BLaER1 (cell line): ENCODE measurements around the gene ABAT.

Experiments
- H3K27ac ChIP-seq: shearing (Covaris generic); formaldehyde crosslinking; 2 replicates; pipeline ENCODE4 v1.8.1; 2022
- H3K27me3 ChIP-seq: shearing (Covaris generic); formaldehyde crosslinking; 2 replicates; pipeline ENCODE4 v1.8.1; 2022
- H3K36me3 ChIP-seq: shearing (Covaris generic); formaldehyde crosslinking; 2 replicates; pipeline ENCODE4 v1.8.1; 2022
- H3K4me1 ChIP-seq: shearing (Covaris generic); formaldehyde crosslinking; 2 replicates; pipeline ENCODE4 v1.8.1; 2022
- H3K4me2 ChIP-seq: shearing (Covaris generic); formaldehyde crosslinking; 2 replicates; pipeline ENCODE4 v1.8.1; 2022
- H3K4me3 ChIP-seq: shearing (Covaris generic); formaldehyde crosslinking; 2 replicates; pipeline ENCODE4 v1.8.1; 2022
- H3K9ac ChIP-seq: shearing (Covaris generic); formaldehyde crosslinking; 2 replicates; pipeline ENCODE4 v1.8.1; 2022
- H3K9me3 ChIP-seq: shearing (Covaris generic); formaldehyde crosslinking; 2 replicates; pipeline ENCODE4 v1.8.1; 2022
- H4K20me1 ChIP-seq: shearing (Covaris generic); formaldehyde crosslinking; 2 replicates; pipeline ENCODE4 v1.8.1; 2022
- Cebpa-rat ChIP-seq: shearing (Covaris generic); IDR thresholded peaks from 2 replicates; pipeline ENCODE4 v1.8.1; 2022

The ABAT gene

GRCh38 chr16:8674413-8675022 lies at the start of gene ABAT:
Gene ABAT, plus strand, starts transcription at chr16:8674617. Its CDS starts 61,123 bp downstream, at chr16:8735740.
- no peak for TF ChIP-seq Cebpa-rat
- H4K20me1 ChIP-seq = 0 out of 2 replicates have a peak, but pooled peaks cover 5% of the 10 kb centered on the region
- H3K27ac ChIP-seq = peak within 1 kb of the TSS; percentile 53; the same call in 1 of the 2 replicates
- peak within 1 kb of the TSS; percentile 76 for H3K9ac ChIP-seq
- H3K4me1 ChIP-seq = peaks cover 38% of the 10 kb centered on the region
- H3K9me3 ChIP-seq = peaks cover 2% of the 10 kb centered on the region; the same call in 1 of the 2 replicates
- peak within 1 kb of the TSS; percentile 100 for H3K4me2 ChIP-seq
- H3K27me3 ChIP-seq = no peaks in the 10 kb centered on the region
- peaks cover 14% of the 10 kb centered on the region; the same call in 1 of the 2 replicates for H3K36me3 ChIP-seq
- H3K4me3 ChIP-seq = peak within 1 kb of the TSS; percentile 78

GRCh38 chr16:8625491-8626087 lies 48.8 kb upstream of the ABAT start:
- no peak overlapping the region; the same call in 1 of the 2 replicates for H3K9ac ChIP-seq
- H3K4me1 ChIP-seq = peaks cover 90% of the 10 kb centered on the region
- H3K27me3 ChIP-seq = no peaks in the 10 kb centered on the region
- H3K36me3 ChIP-seq = peaks cover 71% of the 10 kb centered on the region
- H3K4me2 ChIP-seq = peak overlapping the region; percentile 79
- no peaks in the 10 kb centered on the region for H3K9me3 ChIP-seq
- H3K4me3 ChIP-seq = no peak overlapping the region
- peaks cover 74% of the 10 kb centered on the region for H4K20me1 ChIP-seq
- peak; percentile 30; the same call in 1 of the 2 replicates for TF ChIP-seq Cebpa-rat
- peak overlapping the region; percentile 66; the same call in 1 of the 2 replicates for H3K27ac ChIP-seq

DNA sequence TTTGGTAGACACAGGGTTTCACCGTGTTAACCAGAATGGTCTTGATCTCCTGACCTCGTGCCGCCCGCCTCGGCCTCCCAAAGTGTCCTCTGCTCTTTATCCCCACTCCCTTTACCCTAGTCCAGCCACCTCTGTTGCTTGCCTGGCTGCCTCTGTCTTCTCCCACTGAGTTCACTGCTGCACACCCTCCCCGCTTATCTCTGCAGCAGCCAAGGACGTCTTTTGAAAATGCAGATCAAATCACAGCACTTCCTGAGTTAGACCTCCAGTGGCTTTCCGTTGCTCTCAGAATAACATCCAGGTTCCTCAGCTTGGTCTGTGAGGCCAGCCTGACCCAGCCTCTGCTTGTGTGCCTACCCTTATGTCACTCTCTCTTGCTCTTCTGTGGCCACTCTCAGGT lies 47.5 kb upstream of the ABAT start:
- Histone ChIP-seq H3K4me2 (peak overlapping the region; percentile 79), H3K9me3 (no peaks in the 10 kb centered on the region), H3K27ac (peak overlapping the region; percentile 66), H3K36me3 (peaks cover 85% of the 10 kb centered on the region), H3K9ac (peak overlapping the region; percentile 66; the same call in 1 of the 2 replicates), H3K27me3 (no peaks in the 10 kb centered on the region), H4K20me1 (peaks cover 87% of the 10 kb centered on the region), H3K4me3 (peak overlapping the region; percentile 43), H3K4me1 (peaks cover 96% of the 10 kb centered on the region)
- TF ChIP-seq Cebpa-rat = no peak

DNA sequence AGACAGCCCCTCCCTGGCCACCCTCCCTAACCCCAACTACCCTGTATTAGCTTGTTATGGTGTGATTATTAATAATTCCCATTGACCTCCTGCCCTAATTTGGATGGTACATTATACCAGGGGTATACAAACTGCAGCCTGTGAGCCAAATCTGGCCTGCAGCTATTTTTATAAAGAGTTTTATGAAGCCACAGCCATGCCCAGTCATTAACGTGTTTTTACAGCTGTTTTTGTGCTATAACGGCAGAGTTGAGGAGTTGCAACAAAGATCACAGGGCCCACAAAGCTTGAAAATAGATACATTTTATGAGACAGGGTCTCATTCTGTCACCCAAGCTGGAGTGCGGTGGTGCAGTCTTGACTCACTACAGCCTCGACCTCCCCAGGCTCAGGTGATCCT lies 47.0 kb upstream of the ABAT start:
- peak overlapping the region; percentile 43; the same call in 1 of the 2 replicates for H3K4me3 ChIP-seq
- peaks cover 87% of the 10 kb centered on the region for H4K20me1 ChIP-seq
- peaks cover 99% of the 10 kb centered on the region for H3K4me1 ChIP-seq
- peaks cover 90% of the 10 kb centered on the region for H3K36me3 ChIP-seq
- H3K27ac ChIP-seq = peak overlapping the region; percentile 66
- H3K9ac ChIP-seq = peak overlapping the region; percentile 66
- H3K27me3 ChIP-seq = no peaks in the 10 kb centered on the region
- no peaks in the 10 kb centered on the region for H3K9me3 ChIP-seq
- TF ChIP-seq Cebpa-rat = no peak
- H3K4me2 ChIP-seq = peak overlapping the region; percentile 79

DNA sequence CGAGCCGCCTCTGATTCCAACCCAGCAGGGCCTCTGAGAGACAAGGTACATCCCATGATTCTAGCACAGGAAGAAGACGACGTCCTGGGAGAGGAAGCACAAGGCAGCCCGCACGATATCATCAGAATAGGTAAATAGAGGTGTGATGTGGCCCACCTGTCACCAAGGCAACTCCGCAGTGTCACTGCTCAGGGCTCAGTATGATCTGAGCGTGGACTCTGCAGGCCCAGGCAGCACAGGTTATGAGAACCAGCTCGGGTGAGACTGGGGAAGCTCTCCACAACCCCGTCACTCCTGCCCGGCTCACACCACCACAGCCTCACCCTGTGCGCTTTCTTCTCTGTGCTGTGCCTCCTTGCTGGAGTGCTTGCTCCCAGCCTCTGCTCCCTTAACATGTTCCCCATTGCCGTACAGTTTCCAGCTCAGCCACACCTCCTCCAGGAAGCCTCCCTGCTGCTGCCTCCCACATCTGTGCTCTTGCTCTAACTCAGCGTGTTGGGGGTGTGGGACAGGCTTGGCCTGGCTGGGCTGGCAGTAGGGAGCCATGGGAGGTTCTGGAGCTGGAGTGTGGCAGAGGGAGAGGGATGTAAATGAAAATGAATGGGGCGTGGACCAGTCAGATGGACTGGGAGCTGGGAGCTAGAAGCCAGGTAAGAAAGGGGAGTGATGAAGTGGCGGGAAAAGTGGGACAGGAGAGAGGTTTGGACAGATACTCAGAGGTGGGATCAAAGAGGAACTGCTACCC lies 45.3 kb upstream of the ABAT start:
- Histone ChIP-seq H3K9ac (no peak overlapping the region), H3K36me3 (peaks cover 100% of the 10 kb centered on the region), H3K27ac (peak overlapping the region; percentile 66), H3K9me3 (no peaks in the 10 kb centered on the region), H3K4me1 (peaks cover 95% of the 10 kb centered on the region), H3K27me3 (no peaks in the 10 kb centered on the region), H3K4me2 (peak overlapping the region; percentile 79; the same call in 1 of the 2 replicates), H4K20me1 (peaks cover 87% of the 10 kb centered on the region), H3K4me3 (no peak overlapping the region)
- no peak for TF ChIP-seq Cebpa-rat

DNA sequence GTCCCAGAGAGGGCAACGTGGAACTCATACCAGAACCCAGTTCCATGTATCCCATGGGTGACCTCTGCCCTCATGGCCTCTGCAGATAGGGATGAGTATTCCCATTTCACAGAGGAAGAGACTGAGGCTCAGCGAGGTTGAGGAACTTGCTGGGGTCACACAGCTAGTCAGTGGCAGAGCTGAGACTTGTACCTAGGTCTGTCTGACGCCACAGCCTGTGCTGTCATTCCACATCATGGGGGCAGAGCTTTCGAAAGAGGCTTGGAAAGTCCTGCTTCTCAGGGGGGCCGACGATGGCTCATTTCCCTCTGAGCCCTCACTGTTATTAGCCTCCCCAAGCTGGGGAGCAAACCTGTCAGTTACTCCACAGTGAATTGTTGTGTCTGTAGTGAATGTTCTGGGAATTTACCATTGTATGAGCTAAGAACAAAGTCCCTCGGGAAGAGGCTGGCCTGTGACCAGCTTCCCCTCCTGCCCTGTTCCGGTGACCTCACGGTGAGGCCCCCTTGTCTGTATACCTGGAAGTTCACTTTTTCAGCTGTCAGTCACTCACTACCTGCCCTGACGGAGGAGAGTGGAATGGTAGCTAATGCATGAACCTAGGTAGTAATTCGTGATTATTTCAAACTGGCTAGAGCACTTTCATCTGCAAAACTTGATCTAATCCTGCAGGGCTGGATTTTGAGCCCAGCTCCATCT lies 44.0 kb upstream of the ABAT start:
- peaks cover 85% of the 10 kb centered on the region for H4K20me1 ChIP-seq
- H3K4me2 ChIP-seq = no peak overlapping the region
- peaks cover 91% of the 10 kb centered on the region for H3K4me1 ChIP-seq
- H3K9me3 ChIP-seq = no peaks in the 10 kb centered on the region
- H3K9ac ChIP-seq = no peak overlapping the region
- H3K27me3 ChIP-seq = no peaks in the 10 kb centered on the region
- no peak overlapping the region; the same call in 1 of the 2 replicates for H3K27ac ChIP-seq
- H3K36me3 ChIP-seq = peaks cover 98% of the 10 kb centered on the region
- TF ChIP-seq Cebpa-rat = no peak
- no peak overlapping the region for H3K4me3 ChIP-seq

DNA sequence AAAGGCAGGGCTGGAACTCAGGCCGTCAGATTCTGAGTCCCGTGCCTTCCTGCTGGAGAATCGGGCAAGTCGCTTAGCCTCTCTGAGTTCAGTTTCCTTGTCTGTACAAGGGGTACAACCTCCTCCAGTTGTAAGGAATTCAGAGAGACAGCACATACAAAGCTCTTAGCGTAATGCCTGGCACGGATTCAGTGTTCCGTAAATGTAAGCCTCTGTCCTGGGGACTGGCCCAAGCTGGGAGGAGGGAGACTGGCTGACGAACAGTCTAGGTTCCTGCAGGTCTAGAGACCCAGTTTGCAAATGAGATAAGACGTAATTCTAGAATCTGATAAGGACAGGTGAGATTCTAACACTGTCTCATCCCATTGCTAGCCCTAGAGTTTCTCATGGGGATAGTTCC lies 43.0 kb upstream of the ABAT start:
- TF ChIP-seq Cebpa-rat = no peak
- Histone ChIP-seq H3K27me3 (no peaks in the 10 kb centered on the region), H4K20me1 (peaks cover 78% of the 10 kb centered on the region), H3K4me3 (no peak overlapping the region), H3K4me2 (0 out of 2 replicates have a peak overlapping the region, but pooled peaks have one; percentile 29), H3K4me1 (peaks cover 89% of the 10 kb centered on the region), H3K9me3 (no peaks in the 10 kb centered on the region), H3K36me3 (peaks cover 98% of the 10 kb centered on the region), H3K27ac (no peak overlapping the region), H3K9ac (no peak overlapping the region)

- Histone ChIP-seq H3K4me2 (peak overlapping the region; percentile 29; the same call in 1 of the 2 replicates), H3K4me1 (peaks cover 89% of the 10 kb centered on the region), H4K20me1 (peaks cover 73% of the 10 kb centered on the region), H3K27ac (peak overlapping the region; percentile 45; the same call in 1 of the 2 replicates), H3K9me3 (no peaks in the 10 kb centered on the region), H3K27me3 (no peaks in the 10 kb centered on the region), H3K4me3 (no peak overlapping the region), H3K36me3 (peaks cover 98% of the 10 kb centered on the region), H3K9ac (peak overlapping the region; percentile 31; the same call in 1 of the 2 replicates)
- TF ChIP-seq Cebpa-rat = no peak
These were observed 42.5 kb upstream of the ABAT start for GRCh38 chr16:8631818-8632465.
